Stimulated activated CD8-positive, alpha-beta memory T cell treated with anti-CD3 and anti-CD28 coated beads, Interleukin-12 subunit alpha, Interleukin-12 subunit beta, amount 100 ng/mL, for 24 hours (primary cell): Measurements from ENCODE around the gene ABCA13.

Source experiments
- DNase-seq: peaks from one replicate; pipeline ENCODE4 v3.0.0-alpha.2; 2020; ENCODE audit errors: extremely low read depth

Gene ABCA13

GRCh38 chr7:48376263-48376662, 205.0 kb downstream of the ABCA13 start:
- no peak for DNase-seq

GRCh38 chr7:48380921-48381320, 209.7 kb downstream of the ABCA13 start:
- no peak for DNase-seq

GRCh38 chr7:48381571-48381970, 210.3 kb downstream of the ABCA13 start:
- no peak for DNase-seq

DNA sequence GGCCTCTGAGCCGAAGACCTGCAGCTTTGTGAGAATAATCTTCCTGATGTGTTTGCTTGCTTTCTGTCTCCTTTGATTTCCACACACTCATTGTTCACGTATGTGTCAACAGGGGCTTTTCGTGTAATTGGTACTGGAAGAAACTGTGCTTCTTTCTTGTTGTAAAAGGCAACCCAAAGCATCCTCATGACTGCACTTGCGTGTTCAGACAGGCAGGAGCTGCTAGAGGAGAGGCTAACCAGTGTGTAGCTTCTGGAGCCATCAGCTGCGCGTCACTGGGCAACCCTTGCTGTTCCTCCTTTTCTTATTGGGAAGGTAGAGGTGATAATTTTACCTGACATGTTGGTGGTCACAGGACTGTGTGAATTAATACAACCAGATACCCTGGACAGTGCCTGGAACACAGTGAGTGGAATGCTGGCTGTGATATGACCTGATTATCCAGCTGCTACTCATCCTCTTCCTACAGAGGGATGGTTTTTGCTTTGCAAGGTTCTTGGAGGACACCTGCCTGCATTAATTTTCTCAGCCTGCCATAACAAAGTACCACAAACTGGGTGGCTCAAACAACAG, 213.0 kb downstream of the ABCA13 start:
- DNase-seq: no peak

DNA sequence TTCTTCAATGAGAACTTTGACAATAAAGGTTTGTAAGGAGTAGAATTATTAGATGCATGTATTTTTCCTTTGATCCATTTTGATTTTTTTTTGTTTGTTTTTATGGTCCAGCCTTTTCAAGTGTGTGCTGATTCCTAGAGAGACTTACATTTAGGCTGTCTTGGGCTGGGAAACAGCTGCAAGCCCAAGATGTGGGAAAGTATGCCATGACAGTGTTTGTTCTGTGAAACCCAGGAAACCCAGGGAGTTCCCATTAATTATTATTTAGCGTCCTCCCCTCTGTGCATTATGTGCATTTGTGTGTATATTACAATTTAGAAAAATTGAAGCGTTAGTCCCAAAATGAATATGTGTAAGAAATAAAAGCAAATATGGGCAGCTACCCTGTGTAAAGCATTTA, 216.7 kb downstream of the ABCA13 start:
- DNase-seq: no peak

GRCh38 chr7:48388911-48389310, 217.7 kb downstream of the ABCA13 start:
- no peak for DNase-seq

DNA sequence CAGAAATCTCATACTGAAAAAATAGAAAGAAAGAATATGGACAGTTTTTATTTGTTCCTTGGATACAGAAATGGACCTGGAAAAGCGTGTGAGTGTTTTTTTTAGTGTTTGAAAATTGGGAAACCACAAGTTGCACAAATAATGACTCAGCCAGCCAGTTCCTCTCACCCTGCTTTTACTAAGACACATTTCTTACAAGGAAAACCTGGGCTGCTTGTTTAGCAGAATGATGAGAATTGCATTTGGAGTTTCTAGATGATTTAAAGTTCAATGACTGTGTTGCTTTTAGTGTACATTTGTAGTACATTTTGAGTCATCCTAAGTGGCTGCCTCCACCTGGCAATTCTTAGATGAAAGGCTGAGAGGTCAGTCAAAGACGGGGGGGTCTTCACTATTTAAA, 218.7 kb downstream of the ABCA13 start:
- DNase-seq: no peak

DNA sequence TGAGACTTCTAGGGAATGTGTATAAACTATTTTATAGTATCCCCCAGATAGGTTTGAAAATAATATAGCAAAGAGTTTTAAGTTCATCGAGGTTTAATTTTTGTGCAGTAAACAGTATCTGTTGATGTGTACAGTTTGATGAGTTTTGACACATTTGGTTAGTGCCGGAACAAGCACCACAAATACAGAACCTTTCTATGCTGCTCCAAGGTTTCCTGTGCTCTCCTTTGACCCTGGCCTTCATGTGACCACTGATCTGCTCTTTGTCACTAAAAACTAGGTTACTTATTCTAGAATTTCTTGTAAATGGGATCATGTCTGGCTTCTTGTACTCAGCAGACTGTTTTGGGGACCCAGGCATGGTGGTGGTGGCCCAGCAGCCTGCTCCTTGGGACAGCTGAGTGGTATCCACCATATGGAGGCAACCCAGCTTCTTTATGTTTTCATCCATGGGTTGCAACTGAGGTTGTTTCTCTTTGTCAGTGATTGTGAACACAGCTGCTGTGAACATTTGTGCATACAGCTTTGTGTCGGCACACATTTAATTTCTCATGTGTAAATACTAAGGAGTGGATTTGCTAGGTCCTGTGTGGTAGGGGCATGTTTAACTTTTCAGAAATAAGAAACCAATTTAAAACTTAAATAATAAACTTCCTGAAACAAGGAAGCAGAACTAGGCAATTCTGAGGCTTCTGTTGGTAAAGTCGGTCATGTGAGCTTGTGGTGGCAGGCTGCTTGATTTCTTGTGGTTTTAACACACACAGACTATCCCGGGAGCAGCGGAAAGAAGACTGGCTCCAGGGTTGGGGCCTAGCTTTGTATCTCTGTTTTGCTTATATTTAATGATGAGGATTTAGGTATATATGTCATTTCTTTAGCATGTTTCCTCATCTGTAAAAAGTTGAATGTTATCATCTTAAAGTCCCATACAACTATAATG, 219.4 kb downstream of the ABCA13 start:
- no peak for DNase-seq

DNA sequence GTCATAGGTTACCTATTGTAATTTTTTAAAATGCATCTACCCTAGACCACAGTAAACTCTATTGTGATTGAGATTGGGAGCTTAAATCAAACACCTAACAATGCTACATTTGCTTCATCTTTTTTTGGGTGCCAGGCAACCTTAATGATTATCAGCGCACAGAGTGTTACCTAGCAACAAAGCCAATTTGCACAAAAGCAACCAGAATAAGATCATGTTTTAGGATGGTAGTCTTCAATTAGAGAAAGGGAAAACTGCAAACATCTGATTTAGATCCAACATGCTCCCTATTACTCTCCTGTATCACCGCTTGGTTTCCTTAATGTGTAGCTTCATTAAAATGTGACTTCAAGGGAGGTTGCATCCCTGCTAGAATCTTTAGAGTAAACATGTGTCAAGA, 226.9 kb downstream of the ABCA13 start:
- no peak for DNase-seq

GRCh38 chr7:48402721-48403120, 231.5 kb downstream of the ABCA13 start:
- no peak for DNase-seq

DNA sequence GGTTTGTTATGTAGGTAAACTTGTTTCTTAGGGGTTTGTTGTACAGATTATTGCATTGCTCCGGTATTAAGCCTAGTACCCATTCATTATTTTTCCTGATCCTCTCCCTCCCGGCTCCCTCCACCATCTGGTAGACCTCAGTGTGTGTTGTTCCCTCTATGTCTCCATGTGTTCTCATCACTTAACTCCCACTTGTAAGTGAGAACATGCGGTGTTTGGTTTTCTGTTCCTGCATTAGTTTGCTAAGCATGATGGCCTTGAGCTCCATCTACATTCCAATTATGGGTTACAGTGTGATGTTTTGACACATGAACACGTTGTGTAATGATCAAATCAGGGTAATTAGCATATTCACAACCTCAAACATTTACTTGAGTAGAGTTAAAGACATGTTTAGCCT, 237.5 kb downstream of the ABCA13 start:
- no peak for DNase-seq

DNA sequence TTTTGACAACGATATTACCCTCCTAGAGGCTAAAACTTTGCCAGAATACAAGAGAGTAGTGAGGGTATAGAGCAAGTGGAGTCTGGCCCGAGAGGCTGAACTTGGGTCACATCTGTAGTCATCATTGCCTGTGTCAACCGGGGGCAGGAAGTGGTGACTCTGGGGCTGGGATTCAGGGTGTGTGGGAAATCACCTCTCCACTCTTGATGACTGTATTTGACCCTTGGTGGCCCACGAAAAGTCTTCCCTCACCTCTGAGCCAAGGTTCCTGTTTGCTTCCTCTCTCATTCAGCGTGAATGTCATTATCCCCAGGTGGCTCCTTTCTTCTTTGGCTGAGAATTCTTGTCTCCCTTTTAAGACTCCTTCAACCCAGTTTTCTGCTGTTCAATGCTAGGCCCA, 240.4 kb downstream of the ABCA13 start:
- DNase-seq: no peak

DNA sequence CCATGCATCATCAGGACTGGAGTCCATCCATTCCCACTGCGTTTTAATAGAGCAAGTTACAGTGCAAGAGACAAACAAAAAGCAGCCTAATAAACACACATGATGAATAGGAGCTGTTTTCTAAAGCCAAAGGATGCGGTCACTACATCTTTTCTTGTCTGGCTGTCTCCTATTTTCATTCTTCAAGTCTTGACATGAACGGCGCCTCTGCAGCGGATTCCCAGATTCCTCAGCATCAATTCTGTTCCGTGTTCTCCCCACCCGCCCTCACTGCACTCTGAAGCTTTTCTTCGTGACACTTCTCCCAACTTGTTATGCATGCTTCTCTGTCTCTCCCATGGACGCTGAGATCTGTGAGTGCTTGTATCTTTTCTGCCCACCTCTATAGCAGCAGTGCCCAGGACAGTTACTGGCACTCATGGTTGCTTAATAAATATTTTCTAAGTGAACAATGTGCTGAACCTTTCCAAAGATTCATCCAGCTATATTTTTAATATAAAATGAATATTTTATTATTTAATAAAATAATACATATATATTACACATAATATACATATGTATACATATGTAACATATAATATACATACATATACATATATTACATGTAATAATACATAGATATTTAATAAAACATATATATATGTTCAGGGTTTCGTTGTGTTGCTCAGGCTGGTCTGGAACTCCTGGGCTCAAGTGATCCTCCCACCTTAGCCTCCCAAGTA, 242.9 kb downstream of the ABCA13 start:
- DNase-seq: no peak

DNA sequence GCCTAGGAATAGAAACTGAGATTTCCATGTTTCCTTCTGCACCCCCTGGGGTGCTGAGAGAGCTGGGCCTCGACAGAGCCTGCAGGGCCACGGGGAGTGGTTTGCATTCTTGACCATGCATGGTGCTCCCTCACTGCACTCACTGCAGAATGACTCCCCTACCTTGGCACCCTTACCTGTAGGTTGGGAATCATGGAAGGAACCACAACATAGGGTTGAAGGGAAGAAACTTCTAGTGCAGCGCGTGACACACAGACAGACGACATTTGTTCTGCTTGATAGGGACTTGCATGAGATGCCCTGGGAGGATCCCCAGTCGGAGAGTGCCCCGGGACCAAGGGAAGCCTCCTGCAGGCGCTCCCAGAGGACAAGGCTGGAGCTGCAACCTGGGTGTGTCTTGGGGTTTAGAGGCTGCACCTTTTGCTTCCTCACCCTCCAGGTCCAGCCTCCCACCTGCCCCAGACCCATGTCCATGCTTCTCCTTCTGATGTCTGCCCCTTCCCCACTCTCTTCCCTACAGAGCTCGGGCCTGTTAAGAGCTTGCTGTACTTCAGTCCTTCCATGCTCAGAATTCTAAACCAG, 245.2 kb downstream of the ABCA13 start:
- DNase-seq: no peak

GRCh38 chr7:48419401-48419800, 248.1 kb downstream of the ABCA13 start:
- DNase-seq: no peak

DNA sequence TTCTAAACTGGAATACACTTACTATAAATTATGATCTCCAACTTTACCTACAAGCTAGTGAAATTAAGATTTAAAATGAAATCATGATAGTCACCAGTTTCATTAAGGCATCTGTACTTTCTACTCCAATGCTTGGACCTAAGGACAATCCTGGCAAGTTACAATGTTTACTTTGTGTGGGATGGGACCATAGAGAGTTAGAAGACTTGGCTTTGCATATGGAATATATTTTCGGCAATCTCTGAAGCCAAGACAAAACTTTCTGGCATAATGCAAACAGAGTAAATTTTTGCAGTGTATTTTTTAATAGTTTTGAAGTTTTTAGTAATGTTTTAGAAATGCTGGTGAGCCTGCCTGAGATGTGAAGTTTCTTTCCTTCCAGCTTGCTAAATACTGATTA, 248.9 kb downstream of the ABCA13 start:
- DNase-seq: no peak

DNA sequence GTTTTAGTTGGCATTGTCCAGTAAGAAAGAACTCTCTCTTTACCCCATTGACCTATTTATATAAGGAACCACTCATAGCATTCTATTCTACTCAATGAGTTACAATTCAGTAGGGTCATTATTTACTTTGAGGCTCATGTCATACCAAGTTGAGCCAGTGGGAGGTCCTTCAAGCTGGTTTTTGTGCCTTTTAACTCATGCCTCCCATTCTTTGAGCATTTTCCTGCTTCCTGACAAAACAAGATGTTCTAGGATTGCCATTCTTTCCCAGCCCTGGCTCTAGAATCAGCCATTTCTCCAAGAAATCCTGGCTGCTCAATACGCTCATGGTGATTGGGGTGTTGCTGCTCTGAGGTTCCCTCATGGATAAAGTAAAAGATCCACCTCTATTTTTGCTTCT, 250.1 kb downstream of the ABCA13 start:
- DNase-seq: no peak

- DNase-seq: no peak
Observed at GRCh38 chr7:48424731-48425130, 253.5 kb downstream of the ABCA13 start.

DNA sequence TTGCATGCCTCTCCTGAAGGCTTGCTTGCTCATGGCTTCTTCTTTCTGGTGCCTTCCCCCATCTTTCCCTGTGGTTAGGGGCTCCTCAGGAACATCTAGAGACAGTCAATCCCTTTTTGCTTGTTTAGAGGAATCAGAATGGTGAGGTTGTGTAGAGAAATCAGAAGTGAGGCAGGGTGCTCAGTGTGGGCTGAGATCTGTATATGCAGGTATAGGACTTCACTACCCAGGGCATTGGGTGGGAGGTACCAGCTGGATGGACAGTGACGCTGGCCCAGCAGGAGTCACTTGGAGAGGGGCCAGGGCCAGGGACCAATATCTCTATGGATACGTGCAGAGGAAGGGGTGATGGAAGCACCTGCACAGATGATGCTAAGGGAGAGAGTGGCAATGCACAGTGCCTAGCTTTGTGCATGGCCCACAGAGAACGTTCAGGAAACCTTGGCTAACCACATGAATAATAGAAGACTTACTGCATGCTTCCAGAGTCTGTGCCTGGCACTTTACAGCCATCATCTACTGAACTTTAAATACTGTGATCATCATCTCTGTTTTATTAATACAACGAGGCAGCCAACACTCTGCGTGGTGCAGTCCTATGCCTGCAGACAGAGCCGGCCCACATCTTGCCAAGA, 255.2 kb downstream of the ABCA13 start:
- no peak for DNase-seq

DNA sequence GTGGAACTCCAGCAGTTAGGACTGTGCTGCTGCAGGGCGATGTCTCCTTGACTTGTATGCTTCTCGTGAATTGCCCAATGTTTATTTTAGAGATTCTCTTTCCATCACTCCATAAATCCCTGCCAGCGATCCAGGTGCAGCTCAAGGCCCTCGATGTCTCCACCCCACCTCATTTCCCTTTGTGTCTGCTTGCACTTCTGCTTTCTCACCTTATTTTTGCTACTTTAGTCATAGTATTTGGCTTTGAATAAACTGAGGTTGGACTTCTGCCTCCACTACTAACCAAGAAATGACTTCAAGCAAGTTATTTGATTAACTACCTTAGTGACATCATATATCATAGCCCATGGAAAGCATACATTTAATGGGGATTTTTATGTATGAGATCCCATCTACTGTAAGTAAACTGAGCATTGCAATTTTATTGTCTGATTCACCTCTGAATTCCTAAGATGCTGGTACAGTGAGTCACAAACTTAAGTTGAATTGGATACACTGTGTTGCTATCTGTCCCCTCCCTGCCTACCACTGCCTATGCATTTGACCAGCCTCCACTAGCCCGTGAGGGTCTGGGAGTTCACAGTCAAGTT, 255.8 kb downstream of the ABCA13 start:
- no peak for DNase-seq

- DNase-seq: no peak
Observed at GRCh38 chr7:48427671-48428070, 256.4 kb downstream of the ABCA13 start.
